22Rv1 (cell line): ENCODE results near the gene DNM1L.

ENCODE experiments used
- ZFX ChIP-seq: fragments of 450-650 bp; IDR thresholded peaks from 2 replicates; pipeline ENCODE4 v1.6.1; 2017; ENCODE audit warnings: antibody characterized with exemption, borderline replicate concordance
- TF ChIP-seq, protein P1 (sequence below): fragments of 450-650 bp; IDR thresholded peaks from 2 replicates; pipeline ENCODE4 v1.5.1; 2017; ENCODE audit warnings: mild to moderate bottlenecking

DNA sequence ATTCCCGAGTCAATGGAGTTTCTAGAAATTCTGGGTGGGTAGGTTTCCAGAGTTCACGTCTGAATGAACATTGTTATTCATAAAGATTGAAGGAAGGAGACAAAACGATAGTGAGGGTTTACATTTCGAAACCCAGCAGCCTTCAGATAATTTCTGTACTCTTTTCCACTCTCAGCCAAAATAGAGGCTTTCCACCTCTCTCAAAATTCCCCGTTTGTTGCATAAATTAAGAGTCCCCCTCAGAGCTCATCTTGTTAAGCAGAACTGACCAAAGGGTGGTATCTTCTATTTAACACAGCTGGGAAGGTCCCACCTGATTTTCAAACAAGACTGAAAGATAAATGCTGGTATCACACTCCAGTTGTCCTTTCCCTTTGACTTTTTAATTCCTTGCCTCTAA is 98.1 kb downstream of the DNM1L start:
- TF ChIP-seq, protein P1, sequence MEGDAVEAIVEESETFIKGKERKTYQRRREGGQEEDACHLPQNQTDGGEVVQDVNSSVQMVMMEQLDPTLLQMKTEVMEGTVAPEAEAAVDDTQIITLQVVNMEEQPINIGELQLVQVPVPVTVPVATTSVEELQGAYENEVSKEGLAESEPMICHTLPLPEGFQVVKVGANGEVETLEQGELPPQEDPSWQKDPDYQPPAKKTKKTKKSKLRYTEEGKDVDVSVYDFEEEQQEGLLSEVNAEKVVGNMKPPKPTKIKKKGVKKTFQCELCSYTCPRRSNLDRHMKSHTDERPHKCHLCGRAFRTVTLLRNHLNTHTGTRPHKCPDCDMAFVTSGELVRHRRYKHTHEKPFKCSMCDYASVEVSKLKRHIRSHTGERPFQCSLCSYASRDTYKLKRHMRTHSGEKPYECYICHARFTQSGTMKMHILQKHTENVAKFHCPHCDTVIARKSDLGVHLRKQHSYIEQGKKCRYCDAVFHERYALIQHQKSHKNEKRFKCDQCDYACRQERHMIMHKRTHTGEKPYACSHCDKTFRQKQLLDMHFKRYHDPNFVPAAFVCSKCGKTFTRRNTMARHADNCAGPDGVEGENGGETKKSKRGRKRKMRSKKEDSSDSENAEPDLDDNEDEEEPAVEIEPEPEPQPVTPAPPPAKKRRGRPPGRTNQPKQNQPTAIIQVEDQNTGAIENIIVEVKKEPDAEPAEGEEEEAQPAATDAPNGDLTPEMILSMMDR: no peak
- TF ChIP-seq ZFX: no peak
